Esophagus (tissue), 2 donors: ENCODE data around the gene CTRL. TPM values are rescaled to one million over a fixed set of nuclear protein-coding genes. Genes with fewer than 3 reads are reported as not detected.
A peak's percentile ranks its signal among the peaks of the same experiment; 100 is the strongest.

ENCODE experiments used
- H3K27ac ChIP-seq, 2 donors: one replicate each; pipeline ENCODE4 v1.5.1; 2013; ENCODE audit warnings: low read depth in 2 of 2, mild to moderate bottlenecking in 2 of 2, inconsistent platforms in 1 of 2, low read length in 1 of 2, moderate library complexity in 1 of 2
- H3K27me3 ChIP-seq, 2 donors: one replicate each; pipeline ENCODE4 v1.6.1; 2013; ENCODE audit warnings: low read length in 2 of 2, control low read depth in 1 of 2, mild to moderate bottlenecking in 1 of 2; ENCODE audit not compliant: insufficient read depth in 2 of 2, control insufficient read depth in 1 of 2
- H3K36me3 ChIP-seq, 2 donors: one replicate each; pipeline ENCODE4 v1.6.1; 2013; ENCODE audit warnings: low read length in 1 of 2; ENCODE audit not compliant: control insufficient read depth in 2 of 2, insufficient read depth in 2 of 2
- H3K4me1 ChIP-seq, 2 donors: one replicate each; pipeline ENCODE4 v1.6.1; 2013; ENCODE audit warnings: low read length in 1 of 2; ENCODE audit not compliant: control insufficient read depth in 2 of 2, insufficient read depth in 2 of 2
- H3K4me3 ChIP-seq, 2 donors: one replicate each; pipeline ENCODE4 v1.5.1; 2013; ENCODE audit warnings: low read length in 2 of 2, mild to moderate bottlenecking in 2 of 2, low read depth in 1 of 2, moderate library complexity in 1 of 2
- H3K9me3 ChIP-seq, 2 donors: one replicate each; pipeline ENCODE4 v1.6.1; 2013; ENCODE audit warnings: mild to moderate bottlenecking in 2 of 2, low read depth in 1 of 2, low read length in 1 of 2, moderate library complexity in 1 of 2; ENCODE audit not compliant: control insufficient read depth in 2 of 2, insufficient read depth in 1 of 2
- WGBS, 2 donors: extraction: QIAGEN DNeasy Blood & Tissue Kit; methylation state at CpG; one replicate each; pipeline ENCODE4 v1.1.7; 2013; 5-methylcytosine and 5-hydroxymethylcytosine counted together
- polyA plus RNA-seq, 2 donors: library from polyadenylated mRNA; stranded (reverse); fragments of 200-250 nt; gene quantifications; one replicate each; pipeline ENCODE4 v1.2.3, GENCODE V29; 2013
- donor health status: healthy with polysubstance abuse.
- donor health status: Bipolar disorder and iron deficiency.

The CTRL gene
- polyA plus RNA-seq, 2 donors: 0.41 to 0.77 TPM

GRCh38 chr16:67884684-67885083 is 47.0 kb downstream of the CTRL start, which contains the start of gene NRN1L:
TSS of gene NRN1L (plus strand) at chr16:67884885. CDS start at chr16:67884904, 19 bp downstream.
- H3K27ac ChIP-seq: peak within 1 kb of the TSS; percentile 11 to 55
- no peaks in the 10 kb centered on the region for H3K9me3 ChIP-seq
- no peak within 1 kb of the TSS for H3K4me3 ChIP-seq
- peaks cover 2% of the 10 kb centered on the region in 2 donors for H3K4me1 ChIP-seq
- H3K36me3 ChIP-seq: peaks cover 30 to 48% of the 10 kb centered on the region in 2 donors
- 22 to 54% methylated on average over 22 of the region's 22 CpGs for WGBS, 2 donors
- no peaks in the 10 kb centered on the region for H3K27me3 ChIP-seq

- Histone ChIP-seq H3K27me3 (no peaks in the 10 kb centered on the region), H3K27ac (peak overlapping the region in 1 of 2 donors; percentile 43)
- 58 to 63% methylated on average over 11 of the region's 11 CpGs for WGBS, 2 donors
Measured at GRCh38 chr16:67883872-67884261, 47.8 kb downstream of the CTRL start.

GRCh38 chr16:67883146-67883871 is 48.4 kb downstream of the CTRL start:
- no peaks in the 10 kb centered on the region for H3K27me3 ChIP-seq
- 62 to 68% methylated on average over 6 of the region's 6 CpGs for WGBS, 2 donors
- H3K9me3 ChIP-seq: no peaks in the 10 kb centered on the region
- H3K36me3 ChIP-seq: peaks cover 38 to 60% of the 10 kb centered on the region in 2 donors
- peaks cover 2% of the 10 kb centered on the region in 2 donors for H3K4me1 ChIP-seq
- no peak overlapping the region for H3K4me3 ChIP-seq
- peak overlapping the region in 1 of 2 donors; percentile 43 for H3K27ac ChIP-seq

More at GRCh38 chr16:67883872-67884261, 47.8 kb downstream of the CTRL start:
- peaks cover 2% of the 10 kb centered on the region in 2 donors for H3K4me1 ChIP-seq
- H3K4me3 ChIP-seq: no peak overlapping the region
- no peaks in the 10 kb centered on the region for H3K9me3 ChIP-seq
- H3K36me3 ChIP-seq: peaks cover 37 to 55% of the 10 kb centered on the region in 2 donors

- H3K27me3 ChIP-seq: no peaks in the 10 kb centered on the region
- no peak overlapping the region for H3K4me3 ChIP-seq
- H3K27ac ChIP-seq: no peak overlapping the region
- H3K36me3 ChIP-seq: peaks cover 38 to 67% of the 10 kb centered on the region in 2 donors
- WGBS, 2 donors: 73 to 75% methylated on average over 17 to 18 of the region's 18 CpGs
- peaks cover 2% of the 10 kb centered on the region in 2 donors for H3K4me1 ChIP-seq
- no peaks in the 10 kb centered on the region for H3K9me3 ChIP-seq
Measured at GRCh38 chr16:67882374-67883145, 49.1 kb downstream of the CTRL start.

GRCh38 chr16:67881621-67882161 is 50.0 kb downstream of the CTRL start:
- Histone ChIP-seq H3K27ac (no peak overlapping the region), H3K27me3 (no peaks in the 10 kb centered on the region), H3K4me1 (peaks cover 2% of the 10 kb centered on the region in 2 donors), H3K4me3 (no peak overlapping the region), H3K36me3 (peaks cover 38 to 75% of the 10 kb centered on the region in 2 donors), H3K9me3 (no peaks in the 10 kb centered on the region)
- 91 to 92% methylated on average over 21 of the region's 21 CpGs for WGBS, 2 donors

- no peaks in the 10 kb centered on the region for H3K27me3 ChIP-seq
- peaks cover 38 to 80% of the 10 kb centered on the region in 2 donors for H3K36me3 ChIP-seq
- H3K4me3 ChIP-seq: no peak overlapping the region
- H3K27ac ChIP-seq: no peak overlapping the region
- H3K9me3 ChIP-seq: no peaks in the 10 kb centered on the region
- H3K4me1 ChIP-seq: peaks cover 2% of the 10 kb centered on the region in 2 donors
- WGBS, 2 donors: 90 to 94% methylated on average over 13 of the region's 13 CpGs
Measured at GRCh38 chr16:67880584-67880983, 51.1 kb downstream of the CTRL start.

GRCh38 chr16:67879936-67880335 is 51.7 kb downstream of the CTRL start:
- H3K36me3 ChIP-seq: peaks cover 41 to 81% of the 10 kb centered on the region in 2 donors
- 72 to 80% methylated on average over 3 to 5 of the region's 5 CpGs for WGBS, 2 donors
- H3K9me3 ChIP-seq: no peaks in the 10 kb centered on the region
- no peak overlapping the region for H3K4me3 ChIP-seq
- no peaks in the 10 kb centered on the region for H3K27me3 ChIP-seq
- H3K4me1 ChIP-seq: peaks cover 2% of the 10 kb centered on the region in 2 donors
- H3K27ac ChIP-seq: no peak overlapping the region

Other genes starting within 250 kb of the CTRL start
- 10 to 100 TPM; 36.8 to 49.6 TPM for gene GFOD2, start 212.5 kb downstream of the CTRL start, polyA plus RNA-seq
- gene RANBP10, start 125.3 kb downstream of the CTRL start, polyA plus RNA-seq: 10 to 100 TPM in 1 of 2 donors, 1 to 10 TPM in 1; 8.4 to 10.2 TPM
- gene TSNAXIP1, start 125.0 kb downstream of the CTRL start, polyA plus RNA-seq: 1 to 10 TPM in 1 of 2 donors, under 1 TPM in 1; 0.72 to 1.8 TPM
- 10 to 100 TPM in 1 of 2 donors, 1 to 10 TPM in 1; 6.8 to 17.9 TPM for gene THAP11, start 89.5 kb downstream of the CTRL start, polyA plus RNA-seq
- gene NUTF2, start 84.9 kb downstream of the CTRL start, polyA plus RNA-seq: 100 to 1,000 TPM in 1 of 2 donors, 10 to 100 TPM in 1; 95.4 to 109 TPM
- gene CENPT, start 84.2 kb downstream of the CTRL start, polyA plus RNA-seq: 10 to 100 TPM; 35.5 to 65.0 TPM
- 10 to 100 TPM; 26.9 to 27.7 TPM for gene EDC4, start 58.8 kb downstream of the CTRL start, polyA plus RNA-seq
- 1 to 10 TPM in 1 of 2 donors, under 1 TPM in 1; 0.41 to 1.5 TPM for gene NRN1L, start 47.0 kb downstream of the CTRL start, polyA plus RNA-seq
- gene PSKH1, start 38.6 kb downstream of the CTRL start, polyA plus RNA-seq: 10 to 100 TPM; 12.5 to 13.7 TPM
- 10 to 100 TPM; 39.5 to 54.8 TPM for gene PSMB10, start 5.0 kb upstream of the CTRL start, polyA plus RNA-seq
- 10 to 100 TPM in 1 of 2 donors, 1 to 10 TPM in 1; 6.2 to 22.9 TPM for gene LCAT, start 12.3 kb upstream of the CTRL start, polyA plus RNA-seq
- gene SLC12A4, start 36.8 kb upstream of the CTRL start, polyA plus RNA-seq: 10 to 100 TPM in 1 of 2 donors, 1 to 10 TPM in 1; 9.1 to 17.4 TPM
- under 1 TPM in 1 of 2 donors, not detected in 1; 0.01 TPM for gene DPEP3, start 48.6 kb upstream of the CTRL start, polyA plus RNA-seq
- under 1 TPM; 0.41 to 0.57 TPM for gene DPEP2, start 67.6 kb upstream of the CTRL start, polyA plus RNA-seq
- under 1 TPM in 1 of 2 donors, not detected in 1; 0.04 TPM for gene DPEP2NB, start 84.0 kb upstream of the CTRL start, polyA plus RNA-seq
- 10 to 100 TPM in 1 of 2 donors, 1 to 10 TPM in 1; 4.0 to 13.1 TPM for gene DDX28, start 91.4 kb upstream of the CTRL start, polyA plus RNA-seq
- gene DUS2, start 91.4 kb upstream of the CTRL start, polyA plus RNA-seq: 10 to 100 TPM in 1 of 2 donors, 1 to 10 TPM in 1; 6.2 to 11.1 TPM
- 1 to 10 TPM; 4.0 to 5.5 TPM for gene NFATC3, start 153.5 kb upstream of the CTRL start, polyA plus RNA-seq